SK-N-SH treated with all-trans-retinoic acid at 6 μM for 48 hours (cell line): Measurements from ENCODE around the gene RAB11FIP4.
A peak's percentile ranks its signal among the peaks of the same experiment; 100 is the strongest.

Experiments used
- ISL1 ChIP-seq: fragments of 250-450 bp; sonication (Bioruptor Pico); IDR thresholded peaks from 2 replicates; pipeline ENCODE4 v2.1.2; 2022; ENCODE audit warnings: mild to moderate bottlenecking, moderate library complexity
- OSR1 ChIP-seq: fragments of 250-450 bp; sonication (Bioruptor Pico); IDR thresholded peaks from 2 replicates; pipeline ENCODE4 v1.8.0; 2022; ENCODE audit warnings: moderate library complexity, mild to moderate bottlenecking, inconsistent platforms
- PATZ1 ChIP-seq: fragments of 250-450 bp; sonication (Bioruptor Pico); IDR thresholded peaks from 2 replicates; pipeline ENCODE4 v1.8.0; 2020; ENCODE audit warnings: mild to moderate bottlenecking, moderate library complexity, borderline replicate concordance
- TSHZ2 ChIP-seq: fragments of 250-450 bp; sonication (Bioruptor Pico); IDR thresholded peaks from 2 replicates; pipeline ENCODE4 v1.5.0; 2020; ENCODE audit warnings: mild to moderate bottlenecking, moderate library complexity
- ZNF565 ChIP-seq: fragments of 450-650 bp; formaldehyde crosslinking; conservative IDR thresholded peaks from 2 replicates; pipeline ENCODE4 v1.5.0; 2020; ENCODE audit warnings: low read depth, mild to moderate bottlenecking, moderate library complexity
- ZNF70 ChIP-seq: fragments of 450-650 bp; formaldehyde crosslinking; IDR thresholded peaks from 2 replicates; pipeline ENCODE4 v1.5.0; 2020; ENCODE audit warnings: mild to moderate bottlenecking, moderate library complexity
- TF ChIP-seq, protein P1 (sequence below): fragments of 250-450 bp; sonication (Bioruptor Pico); IDR thresholded peaks from 2 replicates; pipeline ENCODE4 v1.8.0; 2021; ENCODE audit warnings: low read depth, mild to moderate bottlenecking, moderate library complexity, borderline replicate concordance

DNA sequence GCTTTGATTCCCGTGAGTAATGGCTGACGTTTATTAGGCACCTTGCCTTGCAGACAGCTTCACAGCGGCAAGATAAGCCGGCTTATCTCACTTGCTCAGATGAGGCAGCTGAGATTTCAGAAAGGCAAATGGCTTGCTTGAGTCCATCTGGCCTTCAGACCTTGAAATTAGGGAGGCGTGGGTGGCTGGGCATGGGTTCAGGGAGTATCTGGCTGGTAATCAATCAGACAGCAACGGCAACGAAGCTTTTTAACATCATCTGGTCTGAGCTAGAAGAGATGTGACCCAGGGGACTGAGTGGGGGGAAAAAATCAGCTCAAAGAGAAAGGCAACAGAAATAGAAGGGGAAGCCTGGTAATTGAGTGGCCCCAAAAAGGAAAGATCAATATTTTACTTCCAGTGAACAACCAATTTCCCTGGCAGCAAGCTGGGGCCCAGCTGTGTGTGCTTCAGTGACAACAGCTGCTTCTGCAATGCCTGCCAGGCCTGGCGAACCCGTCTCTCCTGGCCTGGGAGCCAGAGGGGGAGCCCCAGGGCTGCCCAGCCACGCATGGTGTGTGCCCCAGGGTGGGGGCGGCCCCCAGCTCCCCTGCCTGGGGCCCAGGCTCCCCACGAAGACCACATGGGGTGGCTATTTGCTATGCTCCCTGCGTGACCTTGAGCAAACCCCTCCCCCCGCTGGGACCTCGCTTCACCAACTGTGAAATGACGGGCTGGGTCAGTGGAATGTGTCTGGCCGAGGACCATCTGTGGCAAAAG lies 34.0 kb downstream of the RAB11FIP4 start:
- TF ChIP-seq PATZ1 (CRISPR knock-in tag) (no peak), OSR1 (CRISPR knock-in tag) (no peak), TSHZ2 (peak; percentile 95), ISL1 (CRISPR knock-in tag) (no peak; the same call in 1 of the 2 replicates), ZNF565 (no peak), ZNF70 (CRISPR knock-in tag) (no peak)
- TF ChIP-seq, protein P1, sequence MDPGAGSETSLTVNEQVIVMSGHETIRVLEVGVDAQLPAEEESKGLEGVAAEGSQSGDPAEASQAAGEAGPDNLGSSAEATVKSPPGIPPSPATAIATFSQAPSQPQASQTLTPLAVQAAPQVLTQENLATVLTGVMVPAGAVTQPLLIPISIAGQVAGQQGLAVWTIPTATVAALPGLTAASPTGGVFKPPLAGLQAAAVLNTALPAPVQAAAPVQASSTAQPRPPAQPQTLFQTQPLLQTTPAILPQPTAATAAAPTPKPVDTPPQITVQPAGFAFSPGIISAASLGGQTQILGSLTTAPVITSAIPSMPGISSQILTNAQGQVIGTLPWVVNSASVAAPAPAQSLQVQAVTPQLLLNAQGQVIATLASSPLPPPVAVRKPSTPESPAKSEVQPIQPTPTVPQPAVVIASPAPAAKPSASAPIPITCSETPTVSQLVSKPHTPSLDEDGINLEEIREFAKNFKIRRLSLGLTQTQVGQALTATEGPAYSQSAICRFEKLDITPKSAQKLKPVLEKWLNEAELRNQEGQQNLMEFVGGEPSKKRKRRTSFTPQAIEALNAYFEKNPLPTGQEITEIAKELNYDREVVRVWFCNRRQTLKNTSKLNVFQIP (CRISPR knock-in tag): no peak
